NCI-H2171 (cell line): ENCODE data around the gene CEACAM3.

Experiments
- DNase-seq: peaks from one replicate; lab custom pipeline; 2025; lab: John Stamatoyannopoulos, UW

The CEACAM3 gene

GRCh38 chr19:41792513-41793413 lies 3.6 kb upstream of the CEACAM3 start:
- no peak for DNase-seq

GRCh38 chr19:41793414-41793727 lies 3.0 kb upstream of the CEACAM3 start:
- DNase-seq: no peak

GRCh38 chr19:41795031-41795461 lies 1.3 kb upstream of the CEACAM3 start:
- peak; percentile 36 for DNase-seq

GRCh38 chr19:41796901-41797300 lies 514 bp downstream of the CEACAM3 start:
- DNase-seq: no peak

- no peak for DNase-seq
These were observed 3.1 kb downstream of the CEACAM3 start for GRCh38 chr19:41799444-41800000.

GRCh38 chr19:41801031-41801430 lies 4.6 kb downstream of the CEACAM3 start:
- DNase-seq: no peak

GRCh38 chr19:41801792-41802211 lies 5.4 kb downstream of the CEACAM3 start:
- DNase-seq: no peak

GRCh38 chr19:41802770-41803169 lies 6.4 kb downstream of the CEACAM3 start:
- DNase-seq: no peak

GRCh38 chr19:41804336-41804735 lies 7.9 kb downstream of the CEACAM3 start:
- no peak for DNase-seq

- DNase-seq: no peak
These were observed 10.8 kb downstream of the CEACAM3 start for GRCh38 chr19:41807176-41807575.

- DNase-seq: no peak
These were observed 12.5 kb downstream of the CEACAM3 start for GRCh38 chr19:41808663-41809566.

- no peak for DNase-seq
These were observed 13.9 kb downstream of the CEACAM3 start for GRCh38 chr19:41810301-41810700.

GRCh38 chr19:41811036-41811435 lies 14.6 kb downstream of the CEACAM3 start:
- no peak for DNase-seq

- no peak for DNase-seq
These were observed 15.6 kb downstream of the CEACAM3 start for GRCh38 chr19:41811981-41812380.

- no peak for DNase-seq
These were observed 17.5 kb downstream of the CEACAM3 start for GRCh38 chr19:41813911-41814310.

- DNase-seq: no peak
These were observed 18.9 kb downstream of the CEACAM3 start for GRCh38 chr19:41815301-41815700.

GRCh38 chr19:41816761-41817160 lies 20.4 kb downstream of the CEACAM3 start:
- no peak for DNase-seq

GRCh38 chr19:41821003-41821735 lies 24.8 kb downstream of the CEACAM3 start:
- DNase-seq: peak; percentile 3

- no peak for DNase-seq
These were observed 41.8 kb downstream of the CEACAM3 start for GRCh38 chr19:41837981-41838708.

- DNase-seq: no peak
These were observed 42.8 kb downstream of the CEACAM3 start for GRCh38 chr19:41839211-41839610.

GRCh38 chr19:41843371-41843770 lies 47.0 kb downstream of the CEACAM3 start:
- DNase-seq: no peak
